Fibroblast of skin of right quadriceps (primary cell): ENCODE data around the gene ELOA.

Experiments used
- DNase-seq: peaks from one replicate; pipeline ENCODE4 v3.0.0-alpha.2; 2013

Gene ELOA

GRCh38 chr1:23803674-23804073 lies 60.4 kb downstream of the ELOA start:
- DNase-seq: no peak

- no peak for DNase-seq
Measured at GRCh38 chr1:23804183-23804835, 61.0 kb downstream of the ELOA start.

GRCh38 chr1:23805025-23805424 lies 61.8 kb downstream of the ELOA start:
- no peak for DNase-seq

- no peak for DNase-seq
Measured at GRCh38 chr1:23806280-23806679, 63.0 kb downstream of the ELOA start.

- DNase-seq: no peak
Measured at GRCh38 chr1:23807453-23807852, 64.2 kb downstream of the ELOA start.

- peak; percentile 52 for DNase-seq
Measured at GRCh38 chr1:23809751-23810171, 66.5 kb downstream of the ELOA start.

- DNase-seq: no peak
Measured at GRCh38 chr1:23810818-23811540, 67.7 kb downstream of the ELOA start.
